ENCODE results near the gene SUMO3. TPM values are rescaled to one million over a fixed set of nuclear protein-coding genes. Genes with fewer than 3 reads are reported as not detected.
A peak's percentile ranks its signal among the peaks of the same experiment; 100 is the strongest.

The SUMO3 gene
- total RNA-seq, 4 donors from 2014 or later = 18.3 to 56.7 (median 38.1) TPM

DNA sequence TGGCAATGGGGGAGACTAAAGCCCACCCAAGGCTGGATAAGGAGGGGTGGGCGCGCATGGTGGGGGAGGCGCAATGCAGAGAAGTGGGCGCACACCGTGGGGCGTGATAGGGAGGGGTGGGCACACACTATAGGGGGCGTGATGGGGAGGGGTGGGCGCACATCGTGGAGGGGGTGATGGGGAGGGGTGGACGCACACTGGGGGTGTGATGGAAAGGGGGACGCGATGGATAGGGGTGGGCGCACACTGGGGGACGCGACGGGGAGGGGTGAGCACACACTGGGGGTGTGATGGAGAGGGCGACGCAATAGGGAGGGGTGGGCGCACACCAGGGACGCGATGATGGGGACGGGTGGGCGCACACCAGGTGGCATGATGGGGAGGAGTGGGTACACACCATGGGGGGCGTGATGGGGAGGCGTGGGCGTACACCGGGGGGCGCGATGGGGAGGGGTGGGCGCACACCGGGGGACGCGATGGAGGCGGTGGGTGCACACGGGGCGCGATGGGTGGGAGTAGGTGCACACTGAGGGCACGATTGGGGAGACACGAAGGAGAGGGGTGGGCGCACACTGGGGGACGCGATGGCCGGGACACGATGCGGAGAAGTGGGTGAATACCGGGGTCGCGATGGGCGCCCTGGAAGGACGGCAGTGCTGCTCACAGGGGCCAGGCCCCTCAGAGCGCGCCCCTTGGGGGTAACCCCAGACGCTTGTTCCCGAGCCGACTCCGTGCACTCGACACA, 929 bp downstream of the SUMO3 start:
- TF ChIP-seq POLR2AphosphoS5 (IDR thresholded peaks at IDR 0.05) (no peak), POLR2A (IDR thresholded peaks at IDR 0.05) (no peak)
- 73 to 87% methylated on average over 14 to 48 of the region's 57 CpGs for WGBS, 2 donors (ENCODE audit: low coverage in 1 of 2)
- DNase-seq = no peak
- Histone ChIP-seq H3K27ac (peak overlapping the region; percentile 62 to 94 (median 88)), H3K4me1 (peaks cover 6 to 28% (median 16%) of the 10 kb centered on the region in 4 donors), H3K4me3 (peak overlapping the region; percentile 58 to 80 (median 72)), H3K36me3 (no peaks in the 10 kb centered on the region), H3K27me3 (no peaks in the 10 kb centered on the region), H3K9me3 (peaks cover 0 to 2% of the 10 kb centered on the region in 2 donors)
- in situ Hi-C loops (cut with MboI; ENCODE audit: low pct_ligation_motif_present in 1 of 4, low pct_unique_long_range_greater_than_20kb in 1 of 4, low sequenced_read_pairs in 3 of 4) = loop anchor here in 1 of 4 donors (25.0 kb wide), 1 partner anchor 120 kb away; the partner anchor contains the start of gene SLX9
- intact Hi-C loops (cut with DNase I; ENCODE audit: low total_unique reads) = loop anchor here (10.0 kb wide), 1 partner anchor 58 kb away; the partner anchor contains the start of gene PTTG1IP

DNA sequence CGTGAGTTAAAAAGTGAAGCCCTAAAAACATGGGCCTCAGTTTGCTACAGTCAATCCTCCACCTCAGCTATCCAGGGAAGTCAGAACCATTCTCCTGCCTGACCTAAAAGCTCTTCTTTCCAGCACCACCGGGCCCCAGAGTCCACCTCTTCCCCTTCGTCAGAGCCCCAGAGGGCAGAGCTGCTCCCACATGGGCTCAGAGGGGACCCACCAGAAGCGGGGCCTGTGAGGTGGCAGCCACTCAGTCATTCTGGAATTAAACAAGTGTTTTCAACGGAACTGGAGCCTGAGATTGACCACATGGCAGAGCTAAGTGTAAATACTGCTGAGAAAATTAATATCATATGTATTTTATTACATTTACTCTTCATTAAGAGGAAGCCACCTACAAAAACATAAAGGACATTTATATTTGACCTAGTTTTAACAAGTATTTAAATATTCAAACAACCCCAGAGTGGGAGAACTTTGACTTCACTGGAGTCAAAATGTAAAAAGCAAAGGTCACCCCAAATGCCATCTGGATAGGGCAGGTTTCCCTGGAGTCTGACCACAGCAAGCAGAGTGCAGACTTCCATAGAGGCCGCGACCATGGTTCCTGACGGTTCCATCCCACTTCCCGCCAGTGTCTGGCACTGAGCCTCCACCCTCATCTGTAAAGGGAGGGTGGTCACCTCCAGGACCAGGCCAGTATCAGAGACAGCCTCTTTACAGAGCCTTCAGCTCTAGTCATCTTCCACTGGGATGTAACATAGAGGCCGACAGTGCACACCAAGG, 1.8 kb downstream of the SUMO3 start:
- in situ Hi-C loops (cut with MboI; ENCODE audit: low pct_ligation_motif_present in 1 of 4, low pct_unique_long_range_greater_than_20kb in 1 of 4, low sequenced_read_pairs in 3 of 4) = loop anchor here in 1 of 4 donors (25.0 kb wide), 1 partner anchor 121 kb away; the partner anchor contains the start of gene SLX9
- WGBS, 2 donors (ENCODE audit: low coverage in 1 of 2) = 83% methylated on average over 10 of the region's 10 CpGs; no CpG with 5 or more reads in 1 of the 2 donors
- H3K4me3 ChIP-seq = no peak overlapping the region
- no peaks in the 10 kb centered on the region for H3K36me3 ChIP-seq
- H3K4me1 ChIP-seq = peaks cover 6 to 28% (median 16%) of the 10 kb centered on the region in 4 donors
- TF ChIP-seq POLR2AphosphoS5 (IDR thresholded peaks at IDR 0.05) = no peak
- TF ChIP-seq POLR2A (IDR thresholded peaks at IDR 0.05) = no peak
- no peak for TF ChIP-seq CTCF (IDR thresholded peaks at IDR 0.05)
- TF ChIP-seq EP300 (IDR thresholded peaks at IDR 0.05; ENCODE audit: low read depth) = no peak
- H3K27me3 ChIP-seq = no peaks in the 10 kb centered on the region
- intact Hi-C loops (cut with DNase I; ENCODE audit: low total_unique reads) = loop anchor here (10.0 kb wide), 1 partner anchor 59 kb away; the partner anchor contains the start of gene PTTG1IP
- no peaks in the 10 kb centered on the region for H3K9me3 ChIP-seq
- no peak overlapping the region for H3K27ac ChIP-seq
- no peak for DNase-seq

GRCh38 chr21:44815225-44815624, 2.6 kb downstream of the SUMO3 start:
- no peak for TF ChIP-seq POLR2AphosphoS5 (IDR thresholded peaks at IDR 0.05)
- TF ChIP-seq POLR2A (IDR thresholded peaks at IDR 0.05) = no peak
- TF ChIP-seq CTCF (IDR thresholded peaks at IDR 0.05) = no peak
- TF ChIP-seq EP300 (IDR thresholded peaks at IDR 0.05; ENCODE audit: low read depth) = no peak
- Histone ChIP-seq H3K9me3 (no peaks in the 10 kb centered on the region), H3K27ac (no peak overlapping the region), H3K4me1 (peaks cover 6 to 28% (median 16%) of the 10 kb centered on the region in 4 donors), H3K4me3 (no peak overlapping the region), H3K36me3 (no peaks in the 10 kb centered on the region), H3K27me3 (no peaks in the 10 kb centered on the region)
- in situ Hi-C loops (cut with MboI; ENCODE audit: low pct_ligation_motif_present in 1 of 4, low pct_unique_long_range_greater_than_20kb in 1 of 4, low sequenced_read_pairs in 3 of 4) = loop anchor here in 1 of 4 donors (25.0 kb wide), 1 partner anchor 122 kb away; the partner anchor contains the start of gene SLX9
- 80% methylated on average over 2 of the region's 8 CpGs; no CpG with 5 or more reads in 1 of the 2 donors for WGBS, 2 donors (ENCODE audit: low coverage in 1 of 2)
- no peak for DNase-seq
- intact Hi-C loops (cut with DNase I; ENCODE audit: low total_unique reads) = loop anchor here (10.0 kb wide), 1 partner anchor 60 kb away; the partner anchor contains the start of gene PTTG1IP

DNA sequence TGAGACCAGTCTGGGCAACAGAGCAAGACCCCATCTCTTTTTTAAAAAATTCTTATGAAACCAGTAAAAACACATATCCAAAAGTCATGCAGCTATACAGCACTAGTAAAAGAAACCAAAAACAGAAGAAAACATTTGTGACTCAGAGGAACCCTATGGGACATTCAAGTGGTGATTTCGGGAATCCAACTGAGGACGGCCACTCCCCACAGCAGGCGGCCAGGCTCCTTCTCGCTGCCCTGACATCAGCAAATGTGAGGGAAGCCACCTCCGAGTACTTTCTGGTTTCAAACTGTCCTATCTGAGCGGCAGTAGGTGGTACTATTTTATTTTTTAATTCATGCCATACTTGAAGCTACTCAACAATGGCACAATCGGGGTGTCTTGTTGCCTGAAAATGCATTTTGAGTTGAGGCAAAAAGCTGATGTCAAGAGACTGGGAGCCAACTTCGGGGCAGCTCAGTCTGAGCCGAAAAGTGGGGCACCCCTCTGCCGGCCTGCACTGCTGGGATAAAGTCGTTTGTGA, 3.3 kb downstream of the SUMO3 start:
- intact Hi-C loops (cut with DNase I; ENCODE audit: low total_unique reads) = loop anchor here (10.0 kb wide), 1 partner anchor 60 kb away; the partner anchor contains the start of gene PTTG1IP
- Histone ChIP-seq H3K36me3 (no peaks in the 10 kb centered on the region), H3K9me3 (no peaks in the 10 kb centered on the region), H3K27me3 (no peaks in the 10 kb centered on the region), H3K4me1 (peaks cover 6 to 28% (median 16%) of the 10 kb centered on the region in 4 donors), H3K4me3 (no peak overlapping the region), H3K27ac (no peak overlapping the region)
- in situ Hi-C loops (cut with MboI; ENCODE audit: low pct_ligation_motif_present in 1 of 4, low pct_unique_long_range_greater_than_20kb in 1 of 4, low sequenced_read_pairs in 3 of 4) = loop anchor here in 1 of 4 donors (25.0 kb wide), 1 partner anchor 123 kb away; the partner anchor contains the start of gene SLX9
- WGBS, 2 donors (ENCODE audit: low coverage in 1 of 2) = 87 to 88% methylated on average over 6 to 11 of the region's 11 CpGs
- no peak for DNase-seq
- TF ChIP-seq POLR2AphosphoS5 (IDR thresholded peaks at IDR 0.05) (no peak), CTCF (IDR thresholded peaks at IDR 0.05) (no peak), POLR2A (IDR thresholded peaks at IDR 0.05) (no peak), EP300 (IDR thresholded peaks at IDR 0.05; ENCODE audit: low read depth) (no peak)
